ENCODE results near the gene PACS1.

- TF ChIP-seq CTCF (IDR thresholded peaks at IDR 0.05) (no peak), EP300 (IDR thresholded peaks at IDR 0.05) (no peak)
These were observed 34.1 kb downstream of the PACS1 start for GRCh38 chr11:66104057-66104638.
